Neural cell (in vitro differentiated cells): ENCODE data around the gene UBA6. TPM values are rescaled to one million over a fixed set of nuclear protein-coding genes. Genes with fewer than 3 reads are reported as not detected.

ENCODE experiments used
- H2AFZ ChIP-seq: fragments of 200-600, 300-800 bp; sonication (generic), shearing (Covaris generic); 2 replicates; pipeline ENCODE4 v1.6.0; 2014; ENCODE audit warnings: low read depth, mild to moderate bottlenecking, antibody characterized with exemption, low read length, moderate library complexity
- H3F3A ChIP-seq: fragments of 200-600 bp; shearing (Covaris generic); 2 replicates; pipeline ENCODE4 v1.6.1; 2016; ENCODE audit warnings: mild to moderate bottlenecking, moderate library complexity, mixed read lengths, antibody characterized with exemption, low read length; ENCODE audit not compliant: insufficient read depth, poor library complexity, severe bottlenecking
- H3K27ac ChIP-seq: fragments of 200-600, 300-800 bp; sonication (generic), shearing (Covaris generic); 2 replicates; pipeline ENCODE4 v1.5.1; 2014; ENCODE audit warnings: mild to moderate bottlenecking, low read length, moderate library complexity
- H3K27me3 ChIP-seq: fragments of 300-800, 200-600 bp; sonication (generic), shearing (Covaris generic); 2 replicates; pipeline ENCODE4 v1.6.0; 2014; ENCODE audit warnings: mild to moderate bottlenecking, low read depth, low read length, moderate library complexity; ENCODE audit not compliant: insufficient read depth
- H3K36me3 ChIP-seq: fragments of 300-800, 200-600 bp; sonication (generic), shearing (Covaris generic); 2 replicates; pipeline ENCODE4 v1.5.1; 2014; ENCODE audit warnings: mild to moderate bottlenecking, antibody characterized with exemption, low read length, moderate library complexity; ENCODE audit not compliant: insufficient read depth
- H3K4me2 ChIP-seq: fragments of 300-800, 200-600 bp; sonication (generic), shearing (Covaris generic); 2 replicates; pipeline ENCODE4 v1.6.0; 2014; ENCODE audit warnings: mild to moderate bottlenecking, low read length
- H3K4me3 ChIP-seq: fragments of 300-800, 200-600 bp; sonication (generic), shearing (Covaris generic); 2 replicates; pipeline ENCODE4 v1.5.1; 2014; ENCODE audit warnings: mild to moderate bottlenecking, low read length, moderate library complexity
- H3K79me2 ChIP-seq: fragments of 200-600 bp; shearing (Covaris generic); replicated peaks from 2 replicates; pipeline ENCODE4 v1.6.0; 2014; ENCODE audit warnings: mild to moderate bottlenecking, low read length, moderate library complexity; ENCODE audit not compliant: insufficient read depth
- H3K9ac ChIP-seq: fragments of 300-800, 200-600 bp; sonication (generic), shearing (Covaris generic); 2 replicates; pipeline ENCODE4 v1.6.1; 2016; ENCODE audit warnings: mild to moderate bottlenecking, low read length, mixed read lengths
- H3K9me2 ChIP-seq: fragments of 200-600 bp; shearing (Covaris generic); 2 replicates; pipeline ENCODE4 v1.6.1; 2016; ENCODE audit warnings: mild to moderate bottlenecking, low read length, mixed read lengths; ENCODE audit not compliant: insufficient read depth
- H3K9me3 ChIP-seq: fragments of 200-600, 300-800 bp; sonication (generic), shearing (Covaris generic); 2 replicates; pipeline ENCODE4 v1.6.1; 2016; ENCODE audit warnings: mild to moderate bottlenecking, mixed run types, low read length, moderate library complexity, mixed read lengths
- H4K20me1 ChIP-seq: fragments of 200-600 bp; shearing (Covaris generic); 2 replicates; pipeline ENCODE4 v1.6.1; 2016; ENCODE audit warnings: mild to moderate bottlenecking, mixed run types; ENCODE audit not compliant: insufficient read depth
- EP300 ChIP-seq: fragments of 450-650 bp; conservative IDR thresholded peaks from 2 replicates; pipeline ENCODE4 v1.6.1; 2014; ENCODE audit warnings: antibody characterized with exemption, mild to moderate bottlenecking, moderate library complexity; ENCODE audit not compliant: poor library complexity, severe bottlenecking
- EZH2 ChIP-seq: fragments of 200-600, 300-800 bp; shearing (Covaris generic), sonication (generic); IDR thresholded peaks from 2 replicates; pipeline ENCODE4 v1.6.1; 2014; ENCODE audit warnings: antibody characterized with exemption, low read length, borderline replicate concordance, mild to moderate bottlenecking; ENCODE audit not compliant: insufficient read depth, poor library complexity, severe bottlenecking
- MXI1 ChIP-seq: fragments of 450-650 bp; conservative IDR thresholded peaks from 2 replicates; pipeline ENCODE4 v1.6.1; 2014; ENCODE audit warnings: antibody characterized with exemption, mild to moderate bottlenecking; ENCODE audit not compliant: poor library complexity, severe bottlenecking
- POLR2AphosphoS5 ChIP-seq: IDR thresholded peaks from 2 replicates; pipeline ENCODE4 v1.6.1; 2012
- RAD21 ChIP-seq: fragments of 450-650 bp; conservative IDR thresholded peaks from 2 replicates; pipeline ENCODE4 v1.6.1; 2014; ENCODE audit warnings: antibody characterized with exemption, mild to moderate bottlenecking, moderate library complexity
- SMC3 ChIP-seq: fragments of 450-650 bp; conservative IDR thresholded peaks from 2 replicates; pipeline ENCODE4 v1.6.1; 2014; ENCODE audit warnings: antibody characterized with exemption, mild to moderate bottlenecking, moderate library complexity; ENCODE audit not compliant: poor library complexity
- TAF1 ChIP-seq: IDR thresholded peaks from 2 replicates; pipeline ENCODE4 v1.6.1; 2012; ENCODE audit warnings: low read depth
- polyA plus RNA-seq: library from polyadenylated mRNA; depleted of rRNA; stranded (reverse); fragments of >200 nt; gene quantifications from 2 replicates; pipeline ENCODE4 v1.2.3, GENCODE V29; 2014
- TF ChIP-seq, protein P1 (sequence below): IDR thresholded peaks from 2 replicates; pipeline ENCODE4 v1.6.1; 2012; ENCODE audit warnings: borderline replicate concordance
- TF ChIP-seq, protein P2 (sequence below): fragments of 450-650 bp; IDR thresholded peaks from 2 replicates; pipeline ENCODE4 v1.5.1; 2014; ENCODE audit warnings: antibody characterized with exemption, mild to moderate bottlenecking, moderate library complexity; ENCODE audit not compliant: poor library complexity, severe bottlenecking

UBA6 gene
- polyA plus RNA-seq, 1 donor from 2014 or later = 126 TPM

DNA sequence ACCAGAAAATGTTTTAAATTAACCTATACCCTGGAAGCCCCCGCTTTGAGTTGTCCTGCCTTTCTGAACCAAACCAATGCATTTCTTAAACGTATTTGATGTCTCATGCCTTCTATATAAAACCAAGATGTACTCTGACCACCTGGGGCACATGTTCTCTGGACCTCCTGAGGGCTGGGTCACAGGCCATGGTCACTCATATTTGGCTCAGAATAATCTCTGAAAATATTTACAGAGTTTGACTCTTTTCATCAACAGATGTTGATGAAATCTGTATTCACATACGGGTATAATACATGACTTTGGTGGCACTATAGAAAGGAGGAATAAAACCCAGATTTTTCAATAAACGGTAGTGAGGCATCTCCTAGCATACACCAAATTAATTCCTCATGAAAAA lies 86.8 kb downstream of the UBA6 start:
- Histone ChIP-seq H3K27me3 (no peaks in the 10 kb centered on the region), H4K20me1 (no peaks in the 10 kb centered on the region), H3K4me3 (no peak overlapping the region), H2AFZ (no peak overlapping the region), H3K36me3 (peaks cover 20% of the 10 kb centered on the region), H3F3A (no peaks in the 10 kb centered on the region), H3K27ac (no peak overlapping the region), H3K9me3 (no peaks in the 10 kb centered on the region), H3K9ac (no peak overlapping the region), H3K9me2 (no peaks in the 10 kb centered on the region), H3K79me2 (no peaks in the 10 kb centered on the region), H3K4me2 (no peak overlapping the region)
- no peak for TF ChIP-seq SMC3
- TF ChIP-seq TAF1 = no peak
- TF ChIP-seq EP300 = no peak
- TF ChIP-seq, protein P1, sequence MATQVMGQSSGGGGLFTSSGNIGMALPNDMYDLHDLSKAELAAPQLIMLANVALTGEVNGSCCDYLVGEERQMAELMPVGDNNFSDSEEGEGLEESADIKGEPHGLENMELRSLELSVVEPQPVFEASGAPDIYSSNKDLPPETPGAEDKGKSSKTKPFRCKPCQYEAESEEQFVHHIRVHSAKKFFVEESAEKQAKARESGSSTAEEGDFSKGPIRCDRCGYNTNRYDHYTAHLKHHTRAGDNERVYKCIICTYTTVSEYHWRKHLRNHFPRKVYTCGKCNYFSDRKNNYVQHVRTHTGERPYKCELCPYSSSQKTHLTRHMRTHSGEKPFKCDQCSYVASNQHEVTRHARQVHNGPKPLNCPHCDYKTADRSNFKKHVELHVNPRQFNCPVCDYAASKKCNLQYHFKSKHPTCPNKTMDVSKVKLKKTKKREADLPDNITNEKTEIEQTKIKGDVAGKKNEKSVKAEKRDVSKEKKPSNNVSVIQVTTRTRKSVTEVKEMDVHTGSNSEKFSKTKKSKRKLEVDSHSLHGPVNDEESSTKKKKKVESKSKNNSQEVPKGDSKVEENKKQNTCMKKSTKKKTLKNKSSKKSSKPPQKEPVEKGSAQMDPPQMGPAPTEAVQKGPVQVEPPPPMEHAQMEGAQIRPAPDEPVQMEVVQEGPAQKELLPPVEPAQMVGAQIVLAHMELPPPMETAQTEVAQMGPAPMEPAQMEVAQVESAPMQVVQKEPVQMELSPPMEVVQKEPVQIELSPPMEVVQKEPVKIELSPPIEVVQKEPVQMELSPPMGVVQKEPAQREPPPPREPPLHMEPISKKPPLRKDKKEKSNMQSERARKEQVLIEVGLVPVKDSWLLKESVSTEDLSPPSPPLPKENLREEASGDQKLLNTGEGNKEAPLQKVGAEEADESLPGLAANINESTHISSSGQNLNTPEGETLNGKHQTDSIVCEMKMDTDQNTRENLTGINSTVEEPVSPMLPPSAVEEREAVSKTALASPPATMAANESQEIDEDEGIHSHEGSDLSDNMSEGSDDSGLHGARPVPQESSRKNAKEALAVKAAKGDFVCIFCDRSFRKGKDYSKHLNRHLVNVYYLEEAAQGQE = no peak
- TF ChIP-seq MXI1 = no peak
- no peak for TF ChIP-seq POLR2AphosphoS5
- TF ChIP-seq, protein P2, sequence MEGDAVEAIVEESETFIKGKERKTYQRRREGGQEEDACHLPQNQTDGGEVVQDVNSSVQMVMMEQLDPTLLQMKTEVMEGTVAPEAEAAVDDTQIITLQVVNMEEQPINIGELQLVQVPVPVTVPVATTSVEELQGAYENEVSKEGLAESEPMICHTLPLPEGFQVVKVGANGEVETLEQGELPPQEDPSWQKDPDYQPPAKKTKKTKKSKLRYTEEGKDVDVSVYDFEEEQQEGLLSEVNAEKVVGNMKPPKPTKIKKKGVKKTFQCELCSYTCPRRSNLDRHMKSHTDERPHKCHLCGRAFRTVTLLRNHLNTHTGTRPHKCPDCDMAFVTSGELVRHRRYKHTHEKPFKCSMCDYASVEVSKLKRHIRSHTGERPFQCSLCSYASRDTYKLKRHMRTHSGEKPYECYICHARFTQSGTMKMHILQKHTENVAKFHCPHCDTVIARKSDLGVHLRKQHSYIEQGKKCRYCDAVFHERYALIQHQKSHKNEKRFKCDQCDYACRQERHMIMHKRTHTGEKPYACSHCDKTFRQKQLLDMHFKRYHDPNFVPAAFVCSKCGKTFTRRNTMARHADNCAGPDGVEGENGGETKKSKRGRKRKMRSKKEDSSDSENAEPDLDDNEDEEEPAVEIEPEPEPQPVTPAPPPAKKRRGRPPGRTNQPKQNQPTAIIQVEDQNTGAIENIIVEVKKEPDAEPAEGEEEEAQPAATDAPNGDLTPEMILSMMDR = no peak
- no peak for TF ChIP-seq RAD21
- no peak for TF ChIP-seq EZH2

DNA sequence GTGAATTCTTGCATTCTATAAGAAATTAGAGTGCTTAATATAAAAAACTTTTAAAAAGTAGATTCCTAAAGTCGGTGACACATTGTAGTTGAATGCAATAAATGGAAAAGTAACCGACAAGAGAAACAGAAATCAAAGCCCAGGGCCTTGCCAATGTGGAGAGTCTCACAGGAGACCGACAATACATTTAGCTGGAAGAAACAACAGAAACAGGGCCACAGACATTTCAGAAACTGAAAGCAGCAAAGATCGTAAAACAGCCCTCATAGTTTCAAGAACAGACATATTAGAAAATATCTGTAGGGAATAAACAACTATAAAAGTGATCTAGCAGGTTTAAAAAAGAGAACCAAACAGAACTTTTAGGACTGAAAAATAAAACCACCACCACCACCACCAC lies 92.9 kb downstream of the UBA6 start:
- H2AFZ ChIP-seq = no peak overlapping the region
- H3K4me2 ChIP-seq = no peak overlapping the region
- TF ChIP-seq MXI1 (no peak), SMC3 (no peak), TAF1 (no peak), POLR2AphosphoS5 (no peak), EP300 (no peak)
- TF ChIP-seq, protein P1 = no peak
- TF ChIP-seq, protein P2 = no peak
- H3K27ac ChIP-seq = no peak overlapping the region
- H3K4me3 ChIP-seq = no peak overlapping the region
- no peaks in the 10 kb centered on the region for H3K36me3 ChIP-seq
- no peaks in the 10 kb centered on the region for H3K9me2 ChIP-seq
- H3K9me3 ChIP-seq = no peaks in the 10 kb centered on the region
- H3F3A ChIP-seq = no peaks in the 10 kb centered on the region
- no peaks in the 10 kb centered on the region for H3K27me3 ChIP-seq
- H3K79me2 ChIP-seq = no peaks in the 10 kb centered on the region
- H4K20me1 ChIP-seq = no peaks in the 10 kb centered on the region
- H3K9ac ChIP-seq = no peak overlapping the region
